ENCODE data around the gene ASXL1. TPM values are rescaled to one million over a fixed set of nuclear protein-coding genes. Genes with fewer than 3 reads are reported as not detected.
"Not testable (repeated sequence)": the region's sequence is repeated elsewhere in the genome, so short reads cannot be mapped to it uniquely, and the experiment has no call there.

ASXL1 gene
- total and polyA plus RNA-seq, 9 donors = 28.4 to 42.3 (median 34.7) TPM

DNA sequence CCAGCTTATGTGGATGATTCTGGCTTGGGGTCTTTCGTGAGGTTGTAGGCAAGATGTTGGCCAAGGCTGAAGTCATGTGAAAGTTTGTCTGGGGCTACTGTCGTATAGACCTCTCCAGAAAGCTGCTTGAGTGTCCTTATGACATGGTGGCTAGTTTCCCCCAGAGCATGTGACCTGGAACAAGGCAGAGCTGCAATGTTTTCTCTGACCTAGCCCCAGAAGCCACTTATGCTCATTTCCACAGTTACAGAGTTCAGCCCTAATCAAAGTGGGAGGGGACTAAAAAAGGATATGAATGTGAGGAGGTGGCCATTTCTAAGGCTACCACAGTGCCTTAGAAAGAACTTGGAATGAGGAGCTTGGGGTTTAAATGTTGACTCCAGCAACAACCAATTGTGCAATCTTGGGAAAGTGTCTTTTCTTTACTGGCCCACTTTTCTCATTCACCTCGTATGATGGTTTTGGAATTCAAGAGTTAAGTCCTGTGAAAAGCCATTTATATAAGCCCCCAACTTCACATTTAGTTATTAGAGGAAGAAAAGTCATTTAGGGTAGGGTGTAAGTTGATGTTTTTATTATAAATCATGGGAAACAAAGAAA is 5.9 kb upstream of the ASXL1 start:
- H3K27ac ChIP-seq (ENCODE audit: low read length) = no peak overlapping the region
- no peaks in the 10 kb centered on the region for H3K27me3 ChIP-seq (ENCODE audit: control insufficient read depth, insufficient read depth, low read length)
- no peaks in the 10 kb centered on the region for H3K9me3 ChIP-seq (replicated peaks; ENCODE audit: control insufficient read depth, low read depth, low read length)
- DNase-seq = no peak
- peaks cover 5% of the 10 kb centered on the region for H3K4me1 ChIP-seq (ENCODE audit: control insufficient read depth, insufficient read depth, low read length)
- WGBS (ENCODE audit: insufficient coverage) = 67% methylated on average over 1 of the region's 3 CpGs
- no peak overlapping the region for H3K4me3 ChIP-seq (ENCODE audit: low read length)
- H3K36me3 ChIP-seq (ENCODE audit: control insufficient read depth, insufficient read depth, low read length) = no peaks in the 10 kb centered on the region

DNA sequence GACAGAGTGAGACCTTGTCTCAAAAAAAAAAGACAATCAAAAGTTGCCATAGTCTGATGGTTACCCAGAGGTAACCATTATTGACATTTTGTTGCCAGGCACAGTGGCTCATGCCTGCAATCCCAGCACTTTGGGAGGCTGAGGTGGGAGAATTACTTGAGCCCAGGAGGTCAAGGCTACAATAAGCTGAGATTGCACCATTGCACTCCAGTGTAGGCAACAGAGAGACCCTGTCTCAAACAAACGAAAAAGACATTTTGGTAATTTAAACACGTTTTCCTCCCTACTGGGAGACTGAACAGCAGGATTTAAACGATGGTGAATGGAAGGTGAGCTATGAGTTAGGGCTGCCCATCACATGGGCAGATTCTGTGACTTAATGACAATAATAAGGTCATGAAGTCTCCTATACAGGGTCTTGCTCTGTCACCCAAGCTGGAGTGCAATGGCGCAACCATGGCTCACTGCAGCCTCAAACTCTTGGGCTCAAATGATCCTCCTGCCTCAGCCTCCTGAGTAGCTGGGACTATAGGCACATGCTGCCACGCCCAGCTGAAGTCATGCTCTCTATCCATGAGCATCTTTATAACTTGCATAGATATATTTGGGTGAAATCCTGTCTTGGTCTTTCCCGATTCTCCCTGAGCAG is 4.2 kb upstream of the ASXL1 start:
- Histone ChIP-seq H3K27me3 (ENCODE audit: control insufficient read depth, insufficient read depth, low read length) (no peaks in the 10 kb centered on the region), H3K9me3 (replicated peaks; ENCODE audit: control insufficient read depth, low read depth, low read length) (no peaks in the 10 kb centered on the region), H3K27ac (ENCODE audit: low read length) (no peak overlapping the region), H3K36me3 (ENCODE audit: control insufficient read depth, insufficient read depth, low read length) (no peaks in the 10 kb centered on the region), H3K4me1 (ENCODE audit: control insufficient read depth, insufficient read depth, low read length) (peaks cover 9% of the 10 kb centered on the region), H3K4me3 (ENCODE audit: low read length) (no peak overlapping the region)
- WGBS (ENCODE audit: insufficient coverage) = 90% methylated on average over 1 of the region's 6 CpGs
- DNase-seq = no peak

DNA sequence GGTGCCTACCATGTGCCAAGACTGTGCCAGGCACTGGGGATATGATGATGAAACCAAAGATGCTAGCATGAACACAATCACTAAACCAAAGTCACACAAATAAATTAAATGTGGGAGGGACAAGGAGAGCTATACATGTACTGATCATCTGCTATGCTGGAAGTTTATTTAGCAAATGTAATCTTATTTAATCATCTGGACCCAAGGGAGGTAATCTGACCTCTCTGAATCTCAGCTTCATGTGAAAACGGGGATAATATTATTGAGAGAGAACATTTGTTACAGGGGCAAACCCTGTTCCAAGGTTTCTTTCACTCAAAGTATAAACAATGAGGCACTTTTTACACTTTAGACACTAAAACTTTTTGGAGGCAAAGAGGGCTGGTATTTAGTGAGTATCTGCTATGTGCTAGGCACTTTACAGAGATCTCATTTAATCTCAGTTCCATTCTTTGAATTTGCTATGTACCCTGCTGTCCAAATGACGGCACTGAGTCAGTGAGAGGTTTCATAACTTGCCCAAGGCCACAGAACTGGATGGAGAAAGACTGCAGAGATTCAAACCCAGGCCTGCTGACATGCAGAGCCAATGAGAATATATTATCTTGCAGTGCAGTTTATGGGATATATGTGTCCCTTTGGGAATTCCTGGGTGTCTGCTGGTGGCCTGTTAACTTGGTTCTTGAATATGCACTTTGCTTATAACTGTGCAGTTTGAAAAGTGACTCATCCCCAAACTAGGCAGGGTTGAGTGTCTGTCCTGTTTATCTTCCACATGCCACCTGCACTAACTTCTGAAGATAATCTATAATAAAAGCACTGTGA is 3.3 kb upstream of the ASXL1 start:
- no peaks in the 10 kb centered on the region for H3K36me3 ChIP-seq (ENCODE audit: control insufficient read depth, insufficient read depth, low read length)
- no peak for DNase-seq
- WGBS (ENCODE audit: insufficient coverage) = 78% methylated on average over 1 of the region's 2 CpGs
- H3K4me3 ChIP-seq (ENCODE audit: low read length) = no peak overlapping the region
- H3K27me3 ChIP-seq (ENCODE audit: control insufficient read depth, insufficient read depth, low read length) = no peaks in the 10 kb centered on the region
- H3K27ac ChIP-seq (ENCODE audit: low read length) = no peak overlapping the region
- no peaks in the 10 kb centered on the region for H3K9me3 ChIP-seq (replicated peaks; ENCODE audit: control insufficient read depth, low read depth, low read length)
- peaks cover 9% of the 10 kb centered on the region for H3K4me1 ChIP-seq (ENCODE audit: control insufficient read depth, insufficient read depth, low read length)

DNA sequence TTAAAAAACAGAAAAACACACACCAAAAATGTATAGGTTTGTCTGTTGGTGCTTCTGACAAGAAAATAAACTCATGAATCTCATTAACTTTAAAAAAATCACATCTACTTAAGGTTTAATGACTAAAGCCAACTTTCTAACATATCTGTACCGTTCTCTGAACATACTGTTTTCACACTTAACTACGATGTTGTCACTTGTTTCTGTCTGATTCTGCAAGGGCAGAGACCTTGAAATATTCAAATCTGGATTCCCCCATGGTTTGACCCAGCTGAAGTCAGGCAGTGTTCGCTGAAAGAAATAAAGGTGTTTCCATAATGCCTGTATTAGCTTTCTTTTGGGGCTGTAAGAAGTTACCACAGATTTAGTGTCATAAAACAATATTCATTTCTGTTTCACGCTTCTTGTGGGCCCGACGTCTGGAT is 2.7 kb upstream of the ASXL1 start:
- no peak overlapping the region for H3K4me3 ChIP-seq (ENCODE audit: low read length)
- no peak for DNase-seq
- peaks cover 12% of the 10 kb centered on the region for H3K4me1 ChIP-seq (ENCODE audit: control insufficient read depth, insufficient read depth, low read length)
- H3K9me3 ChIP-seq (replicated peaks; ENCODE audit: control insufficient read depth, low read depth, low read length) = no peaks in the 10 kb centered on the region
- H3K36me3 ChIP-seq (ENCODE audit: control insufficient read depth, insufficient read depth, low read length) = peaks cover 1% of the 10 kb centered on the region
- 61% methylated on average over 2 of the region's 6 CpGs for WGBS (ENCODE audit: insufficient coverage)
- no peak overlapping the region for H3K27ac ChIP-seq (ENCODE audit: low read length)
- no peaks in the 10 kb centered on the region for H3K27me3 ChIP-seq (ENCODE audit: control insufficient read depth, insufficient read depth, low read length)

DNA sequence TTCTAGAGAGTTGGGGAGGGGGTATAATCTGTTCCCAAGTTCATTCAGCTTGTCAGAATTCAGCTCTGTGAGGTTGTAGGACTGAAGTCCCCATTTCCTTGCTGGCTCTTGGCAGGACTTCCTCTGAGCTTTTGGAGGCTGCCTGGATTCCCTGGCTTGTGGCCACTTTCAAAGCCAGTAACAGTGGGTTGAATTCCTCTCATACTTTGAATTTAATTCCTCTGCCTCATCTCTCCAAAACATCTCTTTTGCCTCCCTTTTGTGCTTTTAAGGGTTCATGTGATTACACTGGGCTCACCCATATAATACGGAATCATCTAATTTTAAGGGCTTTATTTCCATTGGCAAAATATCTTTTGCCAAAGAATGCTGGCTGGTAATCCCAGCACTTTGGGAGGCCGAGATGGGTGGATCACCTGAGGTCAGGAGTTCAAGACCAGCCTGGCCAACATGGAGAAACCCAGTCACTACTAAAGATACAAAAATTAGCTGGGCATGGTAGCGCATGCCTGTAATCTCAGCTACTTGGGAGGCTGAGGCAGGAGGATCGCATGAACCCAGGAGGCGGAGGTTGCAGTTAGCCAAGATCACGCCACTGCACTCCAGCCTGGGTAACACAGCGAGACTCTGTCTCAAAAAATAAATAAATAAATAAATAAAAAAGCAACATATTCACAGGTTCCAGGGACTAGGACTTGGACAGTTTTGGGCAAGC is 2.1 kb upstream of the ASXL1 start:
- peaks cover 12% of the 10 kb centered on the region for H3K4me1 ChIP-seq (ENCODE audit: control insufficient read depth, insufficient read depth, low read length)
- H3K4me3 ChIP-seq (ENCODE audit: low read length); H3K9me3 ChIP-seq (replicated peaks; ENCODE audit: control insufficient read depth, low read depth, low read length); DNase-seq; H3K27me3 ChIP-seq (ENCODE audit: control insufficient read depth, insufficient read depth, low read length); H3K27ac ChIP-seq (ENCODE audit: low read length); H3K36me3 ChIP-seq (ENCODE audit: control insufficient read depth, insufficient read depth, low read length): not testable (repeated sequence)
- WGBS (ENCODE audit: insufficient coverage) = 81% methylated on average over 4 of the region's 7 CpGs

DNA sequence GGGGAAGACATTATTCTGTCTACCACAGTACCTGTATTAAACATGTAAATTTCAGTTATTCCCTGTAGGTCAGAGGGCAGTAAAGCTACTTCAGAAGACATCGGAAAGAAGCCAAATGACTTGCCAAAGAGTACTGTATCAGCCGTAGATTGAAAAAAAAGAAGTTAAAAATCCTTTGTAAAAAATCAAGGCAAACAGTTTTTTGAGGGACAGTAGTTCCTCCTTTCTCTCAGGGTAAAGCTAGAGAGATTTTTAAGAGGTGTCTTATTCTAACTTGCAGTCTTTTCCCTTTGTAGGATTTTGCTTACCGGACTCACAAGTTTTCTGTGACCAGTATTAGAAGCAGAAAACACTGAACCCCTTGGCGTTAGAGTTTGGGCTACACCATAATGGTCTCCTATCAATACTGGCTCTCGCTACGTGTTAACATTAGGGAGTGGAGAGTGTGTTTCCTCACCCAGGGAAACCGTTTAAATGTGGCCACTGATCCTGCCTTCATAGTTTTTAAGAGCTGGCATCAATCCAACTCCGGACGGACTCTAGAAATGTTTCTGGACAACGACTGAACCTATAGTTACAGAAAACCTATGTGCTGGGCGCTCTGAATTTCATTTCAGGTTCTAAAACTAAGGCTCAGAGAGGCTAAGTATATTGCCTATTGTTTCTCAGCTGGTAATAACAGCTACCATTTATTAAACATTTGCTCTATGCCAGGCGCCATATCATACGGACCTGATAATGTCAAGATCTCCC is 1.3 kb upstream of the ASXL1 start:
- WGBS (ENCODE audit: insufficient coverage) = 33% methylated on average over 4 of the region's 13 CpGs
- peak overlapping the region; percentile 96 for H3K4me3 ChIP-seq (ENCODE audit: low read length)
- peaks cover 3% of the 10 kb centered on the region for H3K36me3 ChIP-seq (ENCODE audit: control insufficient read depth, insufficient read depth, low read length)
- peak overlapping the region; percentile 99 for H3K27ac ChIP-seq (ENCODE audit: low read length)
- no peaks in the 10 kb centered on the region for H3K27me3 ChIP-seq (ENCODE audit: control insufficient read depth, insufficient read depth, low read length)
- peak; percentile 59 for DNase-seq
- H3K9me3 ChIP-seq (replicated peaks; ENCODE audit: control insufficient read depth, low read depth, low read length) = no peaks in the 10 kb centered on the region
- H3K4me1 ChIP-seq (ENCODE audit: control insufficient read depth, insufficient read depth, low read length) = peaks cover 12% of the 10 kb centered on the region

DNA sequence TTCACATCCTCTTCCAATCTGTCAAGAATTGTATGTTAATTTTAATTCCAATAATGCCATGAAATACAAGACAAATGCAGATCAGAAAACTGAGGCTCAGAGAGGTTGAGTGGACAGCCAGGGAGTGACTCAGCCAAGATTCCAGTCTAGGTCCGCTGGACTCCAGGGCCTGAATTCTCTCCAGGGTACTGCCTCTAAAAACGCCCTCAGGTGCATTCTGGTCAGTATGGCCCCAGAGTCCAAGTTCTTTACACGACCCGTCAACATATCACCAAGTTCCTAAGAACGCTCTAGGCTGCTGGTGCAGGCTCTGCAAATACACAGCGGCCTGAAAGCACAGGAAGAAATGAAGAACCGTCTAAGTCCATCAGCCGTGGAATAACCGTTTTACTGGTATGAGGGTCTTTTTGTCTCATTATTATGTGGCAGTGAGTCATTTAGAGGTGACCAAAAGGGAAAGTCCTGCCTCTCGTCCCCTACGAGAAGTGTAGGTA is 709 bp upstream of the ASXL1 start:
- peaks cover 12% of the 10 kb centered on the region for H3K4me1 ChIP-seq (ENCODE audit: control insufficient read depth, insufficient read depth, low read length)
- DNase-seq = no peak
- peak overlapping the region; percentile 99 for H3K27ac ChIP-seq (ENCODE audit: low read length)
- no peaks in the 10 kb centered on the region for H3K27me3 ChIP-seq (ENCODE audit: control insufficient read depth, insufficient read depth, low read length)
- no peaks in the 10 kb centered on the region for H3K9me3 ChIP-seq (replicated peaks; ENCODE audit: control insufficient read depth, low read depth, low read length)
- 0% methylated on average over 8 of the region's 11 CpGs for WGBS (ENCODE audit: insufficient coverage)
- H3K4me3 ChIP-seq (ENCODE audit: low read length) = peak overlapping the region; percentile 96
- H3K36me3 ChIP-seq (ENCODE audit: control insufficient read depth, insufficient read depth, low read length) = peaks cover 3% of the 10 kb centered on the region

DNA sequence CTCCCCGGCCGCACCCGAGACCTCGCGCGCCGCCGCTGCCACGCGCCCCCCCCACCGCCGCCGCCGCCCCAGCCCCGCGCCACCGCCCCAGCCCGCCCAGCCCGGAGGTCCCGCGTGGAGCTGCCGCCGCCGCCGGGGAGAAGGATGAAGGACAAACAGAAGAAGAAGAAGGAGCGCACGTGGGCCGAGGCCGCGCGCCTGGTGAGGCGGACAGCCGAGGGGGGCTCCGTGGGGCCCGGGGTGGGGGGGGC is 426 bp downstream of the ASXL1 start:
- no peak for DNase-seq
- Histone ChIP-seq H3K36me3 (ENCODE audit: control insufficient read depth, insufficient read depth, low read length) (peaks cover 3% of the 10 kb centered on the region), H3K27me3 (ENCODE audit: control insufficient read depth, insufficient read depth, low read length) (no peaks in the 10 kb centered on the region), H3K4me1 (ENCODE audit: control insufficient read depth, insufficient read depth, low read length) (peaks cover 12% of the 10 kb centered on the region), H3K27ac (ENCODE audit: low read length) (peak overlapping the region; percentile 95), H3K4me3 (ENCODE audit: low read length) (peak overlapping the region; percentile 67), H3K9me3 (replicated peaks; ENCODE audit: control insufficient read depth, low read depth, low read length) (no peaks in the 10 kb centered on the region)
- under 1% methylated on average over 25 of the region's 35 CpGs for WGBS (ENCODE audit: insufficient coverage)

DNA sequence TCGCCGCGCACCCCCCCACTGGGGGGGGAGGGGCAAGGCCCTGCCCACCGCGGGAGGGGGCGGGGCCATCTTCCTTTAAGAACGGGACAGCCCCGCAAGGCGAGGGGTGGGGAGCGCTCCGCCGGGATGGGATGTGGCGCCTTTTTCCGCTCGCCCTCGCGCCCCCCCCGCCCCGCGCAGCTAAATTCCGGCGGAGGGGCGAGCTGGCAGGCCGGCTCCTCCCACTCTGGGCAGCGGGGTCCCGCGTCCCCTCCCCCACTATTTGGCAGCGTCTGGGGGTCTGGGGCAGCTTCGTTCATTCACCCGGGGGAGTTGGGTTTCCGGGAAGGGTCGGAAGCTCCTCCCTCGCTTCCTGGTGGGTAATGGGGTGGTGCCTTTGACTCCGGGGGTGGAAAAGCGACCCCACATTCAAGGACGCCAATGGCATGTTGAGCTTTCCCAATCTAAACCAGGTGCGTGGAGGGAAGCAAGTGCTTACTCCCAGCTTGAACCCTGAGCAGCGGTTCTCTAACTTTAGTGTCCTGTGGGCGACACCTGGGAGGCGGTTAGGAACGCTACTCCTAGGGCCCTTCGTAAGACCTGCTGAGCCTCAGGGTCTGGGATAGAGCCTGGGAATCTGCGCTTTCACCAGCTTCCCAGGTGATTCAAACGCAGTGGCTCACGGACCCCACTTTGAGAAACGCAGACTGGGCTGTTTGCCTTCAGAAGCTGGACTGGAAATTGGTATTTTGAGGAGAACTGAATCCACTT is 927 bp downstream of the ASXL1 start:
- DNase-seq = peak; percentile 90
- Histone ChIP-seq H3K4me1 (ENCODE audit: control insufficient read depth, insufficient read depth, low read length) (peaks cover 12% of the 10 kb centered on the region), H3K27me3 (ENCODE audit: control insufficient read depth, insufficient read depth, low read length) (no peaks in the 10 kb centered on the region), H3K9me3 (replicated peaks; ENCODE audit: control insufficient read depth, low read depth, low read length) (no peaks in the 10 kb centered on the region), H3K4me3 (ENCODE audit: low read length) (peak overlapping the region; percentile 67), H3K36me3 (ENCODE audit: control insufficient read depth, insufficient read depth, low read length) (peaks cover 3% of the 10 kb centered on the region), H3K27ac (ENCODE audit: low read length) (peak overlapping the region; percentile 95)
- 1% methylated on average over 28 of the region's 46 CpGs for WGBS (ENCODE audit: insufficient coverage)
